ENCODE measurements around the gene TRIM52. TPM values are rescaled to one million over a fixed set of nuclear protein-coding genes. Genes with fewer than 3 reads are reported as not detected.

The TRIM52 gene
- total RNA-seq, 4 donors from 2014 or later = 14.7 to 24.3 (median 20.4) TPM

DNA sequence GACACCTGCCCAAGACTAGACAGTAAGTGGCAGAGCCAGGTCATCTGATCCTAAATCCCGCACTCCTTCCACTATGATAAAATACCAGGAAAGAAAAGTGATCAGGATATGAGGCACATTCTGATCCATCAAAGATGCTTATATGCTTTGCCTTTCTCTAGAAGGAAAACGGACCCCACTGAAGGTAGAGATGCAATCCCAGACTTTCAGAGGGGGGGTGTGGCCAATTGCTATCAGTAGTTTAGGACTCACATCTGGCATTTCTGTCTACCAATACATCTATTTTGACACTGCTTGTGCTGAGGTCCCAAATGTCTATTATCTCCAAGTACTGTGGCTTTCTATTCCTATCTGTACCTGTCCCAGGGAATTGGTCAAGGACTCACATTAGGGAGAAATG, 1.7 kb downstream of the TRIM52 start:
- WGBS, 2 donors (ENCODE audit: low coverage in 1 of 2) = 29 to 40% methylated on average over 2 of the region's 2 CpGs
- H3K4me1 ChIP-seq = peaks cover 13 to 60% (median 34%) of the 10 kb centered on the region in 4 donors
- no peaks in the 10 kb centered on the region for H3K9me3 ChIP-seq
- intact Hi-C loops (cut with DNase I; ENCODE audit: low total_unique reads) (no loop called here), in situ Hi-C loops (cut with MboI; ENCODE audit: low pct_ligation_motif_present in 1 of 4, low pct_unique_long_range_greater_than_20kb in 1 of 4, low sequenced_read_pairs in 3 of 4) (no loop called here)
- H3K27me3 ChIP-seq = no peaks in the 10 kb centered on the region
- DNase-seq = no peak
- TF ChIP-seq EP300 (IDR thresholded peaks at IDR 0.05; ENCODE audit: low read depth) (no peak), POLR2A (IDR thresholded peaks at IDR 0.05) (no peak), CTCF (IDR thresholded peaks at IDR 0.05) (no peak), POLR2AphosphoS5 (IDR thresholded peaks at IDR 0.05) (no peak)
- no peaks in the 10 kb centered on the region for H3K36me3 ChIP-seq
- peak overlapping the region in 3 of 4 donors; percentile 97 to 100 (median 99) for H3K27ac ChIP-seq
- peak overlapping the region in 3 of 4 donors; percentile 71 to 83 (median 78) for H3K4me3 ChIP-seq

DNA sequence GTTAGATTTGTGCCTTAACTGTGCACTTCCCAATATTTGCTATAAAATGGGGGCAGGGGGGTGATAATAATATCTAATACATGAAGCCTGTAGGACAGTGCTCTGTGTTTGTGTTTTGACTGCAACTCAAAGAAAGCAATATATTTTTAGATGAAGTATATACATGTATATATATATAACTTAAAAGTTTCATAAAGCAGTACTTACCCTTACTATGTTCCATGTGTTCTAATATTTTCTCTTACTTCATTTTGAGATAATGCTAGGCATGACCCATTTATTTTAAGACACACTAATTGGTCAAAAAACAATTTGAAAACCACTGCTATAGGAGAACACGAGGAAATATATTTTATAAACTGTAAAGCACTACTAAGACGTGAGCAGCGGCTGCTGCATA, 2.4 kb downstream of the TRIM52 start:
- no peak for DNase-seq
- peaks cover 13 to 60% (median 35%) of the 10 kb centered on the region in 4 donors for H3K4me1 ChIP-seq
- no peaks in the 10 kb centered on the region for H3K9me3 ChIP-seq
- in situ Hi-C loops (cut with MboI; ENCODE audit: low pct_ligation_motif_present in 1 of 4, low pct_unique_long_range_greater_than_20kb in 1 of 4, low sequenced_read_pairs in 3 of 4) (no loop called here), intact Hi-C loops (cut with DNase I; ENCODE audit: low total_unique reads) (no loop called here)
- 34 to 50% methylated on average over 3 of the region's 3 CpGs for WGBS, 2 donors (ENCODE audit: low coverage in 1 of 2)
- no peaks in the 10 kb centered on the region for H3K36me3 ChIP-seq
- peak overlapping the region in 3 of 4 donors; percentile 71 to 83 (median 78) for H3K4me3 ChIP-seq
- no peak for TF ChIP-seq CTCF (IDR thresholded peaks at IDR 0.05)
- TF ChIP-seq POLR2A (IDR thresholded peaks at IDR 0.05) = no peak
- no peak for TF ChIP-seq EP300 (IDR thresholded peaks at IDR 0.05; ENCODE audit: low read depth)
- TF ChIP-seq POLR2AphosphoS5 (IDR thresholded peaks at IDR 0.05) = no peak
- peak overlapping the region in 1 of 4 donors; percentile 99 for H3K27ac ChIP-seq
- H3K27me3 ChIP-seq = no peaks in the 10 kb centered on the region

GRCh38 chr5:181255836-181256578, 4.9 kb downstream of the TRIM52 start:
- Histone ChIP-seq H3K36me3 (peaks cover 0 to 7% (median 0%) of the 10 kb centered on the region in 4 donors), H3K27me3 (no peaks in the 10 kb centered on the region), H3K4me1 (peaks cover 21 to 67% (median 36%) of the 10 kb centered on the region in 4 donors), H3K27ac (no peak overlapping the region), H3K4me3 (no peak overlapping the region), H3K9me3 (no peaks in the 10 kb centered on the region)
- no peak for DNase-seq
- TF ChIP-seq EP300 (IDR thresholded peaks at IDR 0.05; ENCODE audit: low read depth) = no peak
- TF ChIP-seq POLR2A (IDR thresholded peaks at IDR 0.05) = no peak
- TF ChIP-seq CTCF (IDR thresholded peaks at IDR 0.05) = no peak
- no peak for TF ChIP-seq POLR2AphosphoS5 (IDR thresholded peaks at IDR 0.05)
- WGBS, 2 donors (ENCODE audit: low coverage in 1 of 2) = 77 to 78% methylated on average over 7 of the region's 7 CpGs
- in situ Hi-C loops (cut with MboI; ENCODE audit: low pct_ligation_motif_present in 1 of 4, low pct_unique_long_range_greater_than_20kb in 1 of 4, low sequenced_read_pairs in 3 of 4) (no loop called here), intact Hi-C loops (cut with DNase I; ENCODE audit: low total_unique reads) (no loop called here)

- Histone ChIP-seq H3K36me3 (peaks cover 0 to 7% (median 0%) of the 10 kb centered on the region in 4 donors), H3K27me3 (no peaks in the 10 kb centered on the region), H3K9me3 (no peaks in the 10 kb centered on the region), H3K27ac (no peak overlapping the region), H3K4me1 (peaks cover 22 to 74% (median 40%) of the 10 kb centered on the region in 4 donors), H3K4me3 (no peak overlapping the region)
- intact Hi-C loops (cut with DNase I; ENCODE audit: low total_unique reads) (no loop called here), in situ Hi-C loops (cut with MboI; ENCODE audit: low pct_ligation_motif_present in 1 of 4, low pct_unique_long_range_greater_than_20kb in 1 of 4, low sequenced_read_pairs in 3 of 4) (no loop called here)
- DNase-seq = no peak
- 64 to 88% methylated on average over 1 of the region's 1 CpG for WGBS, 2 donors (ENCODE audit: low coverage in 1 of 2)
- no peak for TF ChIP-seq POLR2A (IDR thresholded peaks at IDR 0.05)
- no peak for TF ChIP-seq EP300 (IDR thresholded peaks at IDR 0.05; ENCODE audit: low read depth)
- TF ChIP-seq CTCF (IDR thresholded peaks at IDR 0.05) = no peak
- TF ChIP-seq POLR2AphosphoS5 (IDR thresholded peaks at IDR 0.05) = no peak
These were observed 5.7 kb downstream of the TRIM52 start for GRCh38 chr5:181255276-181255675.
